Kidney epithelial cell (primary cell): Measurements from ENCODE around the gene SETD5. TPM values are rescaled to one million over a fixed set of nuclear protein-coding genes. Genes with fewer than 3 reads are reported as not detected.

Source experiments
- DNase-seq: peaks from one replicate; pipeline ENCODE4 v3.0.0-alpha.2; 2010; ENCODE audit warnings: low read depth
- H3K27me3 ChIP-seq: 2 replicates; pipeline ENCODE4 v1.6.0; 2011; ENCODE audit warnings: low read length; ENCODE audit not compliant: control insufficient read depth, insufficient read depth
- H3K36me3 ChIP-seq: 2 replicates; pipeline ENCODE4 v1.5.1; 2011; ENCODE audit warnings: low read length; ENCODE audit not compliant: control insufficient read depth, insufficient read depth
- H3K4me3 ChIP-seq: 2 replicates; pipeline ENCODE4 v1.5.1; 2011; ENCODE audit warnings: low read depth, mild to moderate bottlenecking, control low read depth, low read length
- total RNA-seq: library from RNA; depleted of rRNA; stranded (reverse); fragments of >200 nt; gene quantifications from 2 replicates; pipeline ENCODE4 v1.2.3, GENCODE V29; 2015
- TF ChIP-seq, protein P1 (sequence below): IDR thresholded peaks from 2 replicates; pipeline ENCODE4 v1.5.1; 2011; ENCODE audit warnings: mild to moderate bottlenecking, moderate library complexity, low read length, control low read depth, inconsistent platforms; ENCODE audit not compliant: insufficient read depth, poor library complexity, severe bottlenecking

The SETD5 gene, protein sequence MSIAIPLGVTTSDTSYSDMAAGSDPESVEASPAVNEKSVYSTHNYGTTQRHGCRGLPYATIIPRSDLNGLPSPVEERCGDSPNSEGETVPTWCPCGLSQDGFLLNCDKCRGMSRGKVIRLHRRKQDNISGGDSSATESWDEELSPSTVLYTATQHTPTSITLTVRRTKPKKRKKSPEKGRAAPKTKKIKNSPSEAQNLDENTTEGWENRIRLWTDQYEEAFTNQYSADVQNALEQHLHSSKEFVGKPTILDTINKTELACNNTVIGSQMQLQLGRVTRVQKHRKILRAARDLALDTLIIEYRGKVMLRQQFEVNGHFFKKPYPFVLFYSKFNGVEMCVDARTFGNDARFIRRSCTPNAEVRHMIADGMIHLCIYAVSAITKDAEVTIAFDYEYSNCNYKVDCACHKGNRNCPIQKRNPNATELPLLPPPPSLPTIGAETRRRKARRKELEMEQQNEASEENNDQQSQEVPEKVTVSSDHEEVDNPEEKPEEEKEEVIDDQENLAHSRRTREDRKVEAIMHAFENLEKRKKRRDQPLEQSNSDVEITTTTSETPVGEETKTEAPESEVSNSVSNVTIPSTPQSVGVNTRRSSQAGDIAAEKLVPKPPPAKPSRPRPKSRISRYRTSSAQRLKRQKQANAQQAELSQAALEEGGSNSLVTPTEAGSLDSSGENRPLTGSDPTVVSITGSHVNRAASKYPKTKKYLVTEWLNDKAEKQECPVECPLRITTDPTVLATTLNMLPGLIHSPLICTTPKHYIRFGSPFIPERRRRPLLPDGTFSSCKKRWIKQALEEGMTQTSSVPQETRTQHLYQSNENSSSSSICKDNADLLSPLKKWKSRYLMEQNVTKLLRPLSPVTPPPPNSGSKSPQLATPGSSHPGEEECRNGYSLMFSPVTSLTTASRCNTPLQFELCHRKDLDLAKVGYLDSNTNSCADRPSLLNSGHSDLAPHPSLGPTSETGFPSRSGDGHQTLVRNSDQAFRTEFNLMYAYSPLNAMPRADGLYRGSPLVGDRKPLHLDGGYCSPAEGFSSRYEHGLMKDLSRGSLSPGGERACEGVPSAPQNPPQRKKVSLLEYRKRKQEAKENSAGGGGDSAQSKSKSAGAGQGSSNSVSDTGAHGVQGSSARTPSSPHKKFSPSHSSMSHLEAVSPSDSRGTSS (N-terminal part only)
- 49.1 and 62.8 TPM in 2 replicates for total RNA-seq

DNA sequence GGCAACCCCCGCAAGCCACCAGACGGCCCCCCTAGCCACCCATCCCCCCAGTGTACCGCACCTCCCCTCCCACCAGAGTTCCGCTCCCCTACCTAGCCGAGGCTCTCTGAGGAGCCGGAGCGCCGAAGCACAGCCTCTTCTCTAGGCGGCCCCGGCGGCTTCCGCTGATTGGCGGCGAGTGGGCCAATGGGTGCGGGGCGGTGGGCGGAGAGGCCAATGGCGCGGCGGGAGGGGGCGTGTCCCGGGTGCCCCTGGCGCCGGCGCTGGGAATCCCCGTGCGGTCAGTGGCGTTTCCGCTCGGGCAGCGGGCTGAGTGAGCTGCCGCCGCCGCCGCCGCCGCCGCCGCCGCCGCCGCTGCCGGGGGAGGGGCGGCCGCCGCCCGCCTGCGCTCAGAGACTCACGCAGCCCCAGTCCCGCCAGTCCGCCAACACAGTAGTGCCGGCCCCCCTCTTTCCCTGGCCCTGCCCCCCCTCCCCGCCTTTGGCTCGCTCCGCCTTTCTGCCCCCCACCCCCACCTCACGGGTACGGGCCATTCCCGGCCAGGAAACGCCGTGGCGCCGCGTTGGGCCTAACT is at the start of gene SETD5:
TSS of gene SETD5 (plus strand) at position 284 of the 574 bp plus-strand sequence. CDS start 31,324 bp downstream, outside the sequence.
- TF ChIP-seq, protein P1, sequence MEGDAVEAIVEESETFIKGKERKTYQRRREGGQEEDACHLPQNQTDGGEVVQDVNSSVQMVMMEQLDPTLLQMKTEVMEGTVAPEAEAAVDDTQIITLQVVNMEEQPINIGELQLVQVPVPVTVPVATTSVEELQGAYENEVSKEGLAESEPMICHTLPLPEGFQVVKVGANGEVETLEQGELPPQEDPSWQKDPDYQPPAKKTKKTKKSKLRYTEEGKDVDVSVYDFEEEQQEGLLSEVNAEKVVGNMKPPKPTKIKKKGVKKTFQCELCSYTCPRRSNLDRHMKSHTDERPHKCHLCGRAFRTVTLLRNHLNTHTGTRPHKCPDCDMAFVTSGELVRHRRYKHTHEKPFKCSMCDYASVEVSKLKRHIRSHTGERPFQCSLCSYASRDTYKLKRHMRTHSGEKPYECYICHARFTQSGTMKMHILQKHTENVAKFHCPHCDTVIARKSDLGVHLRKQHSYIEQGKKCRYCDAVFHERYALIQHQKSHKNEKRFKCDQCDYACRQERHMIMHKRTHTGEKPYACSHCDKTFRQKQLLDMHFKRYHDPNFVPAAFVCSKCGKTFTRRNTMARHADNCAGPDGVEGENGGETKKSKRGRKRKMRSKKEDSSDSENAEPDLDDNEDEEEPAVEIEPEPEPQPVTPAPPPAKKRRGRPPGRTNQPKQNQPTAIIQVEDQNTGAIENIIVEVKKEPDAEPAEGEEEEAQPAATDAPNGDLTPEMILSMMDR = no peak
- no peaks in the 10 kb centered on the region for H3K27me3 ChIP-seq
- no peaks in the 10 kb centered on the region for H3K36me3 ChIP-seq
- peak; percentile 55 for DNase-seq
- peak within 1 kb of the TSS; percentile 100 for H3K4me3 ChIP-seq

DNA sequence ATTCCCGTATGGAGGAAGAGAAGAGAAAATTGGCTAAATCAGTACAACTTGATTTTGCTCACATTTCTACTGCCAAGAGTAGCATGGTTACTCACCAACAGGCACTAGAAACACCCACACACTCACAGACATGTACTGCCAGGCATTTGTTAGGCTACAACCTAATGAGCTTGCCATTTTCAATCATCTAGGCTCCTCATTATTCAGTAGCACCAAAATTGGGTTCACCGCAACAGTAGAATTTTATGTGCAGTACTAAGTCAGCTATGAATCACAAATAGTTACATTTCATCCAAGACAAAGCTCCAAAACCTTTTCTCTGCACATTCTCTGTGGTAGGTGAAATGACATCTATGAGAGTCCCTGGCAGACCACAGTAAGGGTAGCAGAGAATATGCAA is 49.5 kb upstream of the SETD5 start:
- peak; percentile 45 for DNase-seq
- Histone ChIP-seq H3K27me3 (no peaks in the 10 kb centered on the region), H3K4me3 (no peak overlapping the region), H3K36me3 (no peaks in the 10 kb centered on the region)
- TF ChIP-seq, protein P1 = no peak

DNA sequence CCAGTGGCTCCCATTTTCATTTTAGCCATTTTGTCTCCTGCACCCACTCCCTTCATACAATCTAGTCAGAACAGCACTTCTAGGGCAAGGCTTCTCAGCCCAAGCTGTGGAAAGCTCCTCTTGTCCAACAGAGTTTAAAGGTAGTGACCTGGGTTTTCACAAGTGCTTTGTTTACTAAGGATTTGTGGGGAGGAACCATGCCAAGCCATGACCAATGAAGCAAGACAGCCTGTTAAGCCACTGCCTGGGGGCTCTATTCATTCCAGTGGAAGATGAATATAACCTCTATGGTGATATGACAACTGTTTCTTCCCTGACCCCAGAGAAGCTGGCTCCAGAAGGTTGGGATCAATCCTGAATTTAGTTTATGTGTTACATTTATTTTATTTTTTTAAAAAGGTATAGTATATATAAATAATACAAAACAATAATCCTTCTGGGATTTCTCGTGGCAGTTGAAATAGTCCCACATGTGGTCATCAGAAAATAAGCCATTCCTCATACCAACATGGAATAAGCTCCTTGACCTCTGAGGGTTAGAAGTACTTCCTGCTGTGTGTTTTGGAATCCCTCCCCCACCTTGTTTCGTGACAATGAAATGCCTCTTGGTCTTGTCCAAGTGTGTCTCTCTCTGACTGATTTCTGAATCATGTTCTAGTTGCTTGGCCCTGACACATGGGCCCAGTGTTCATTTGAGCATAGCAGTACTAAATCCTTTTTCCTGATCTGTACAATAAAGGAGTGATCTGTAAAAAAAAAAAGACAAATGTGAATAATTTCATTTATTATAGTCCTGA is 47.9 kb upstream of the SETD5 start:
- DNase-seq = peak; percentile 92
- no peak overlapping the region for H3K4me3 ChIP-seq
- H3K27me3 ChIP-seq = no peaks in the 10 kb centered on the region
- no peaks in the 10 kb centered on the region for H3K36me3 ChIP-seq
- TF ChIP-seq, protein P1 = no peak

DNA sequence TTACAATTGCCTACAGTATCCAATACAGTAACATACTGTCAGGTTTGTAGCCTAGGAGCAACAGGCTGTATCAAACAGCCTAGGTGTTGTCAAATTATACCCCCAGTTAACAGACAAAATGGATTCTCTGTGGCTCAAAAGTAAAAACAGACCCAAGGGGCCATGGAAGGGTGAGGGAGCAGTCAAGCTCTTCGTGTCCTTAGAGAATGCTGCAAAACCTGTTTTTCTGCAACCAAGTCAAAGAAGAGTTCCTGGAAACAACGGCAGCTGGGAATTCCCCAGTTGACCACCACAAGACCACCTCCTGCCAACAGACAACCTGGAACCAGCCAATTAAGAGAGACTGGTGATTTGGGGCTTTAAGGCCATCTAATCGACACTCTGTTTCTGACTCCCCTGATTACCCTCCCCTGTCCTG is 45.7 kb upstream of the SETD5 start:
- Histone ChIP-seq H3K4me3 (no peak overlapping the region), H3K27me3 (no peaks in the 10 kb centered on the region), H3K36me3 (no peaks in the 10 kb centered on the region)
- peak; percentile 14 for DNase-seq
- TF ChIP-seq, protein P1 = no peak
